HG03159 (cell line): ENCODE data around the gene FAAP100.

Source experiments
- ATAC-seq: cut with Tn5 transposase; IDR thresholded peaks from one replicate; pipeline ENCODE4 v1.9.1; 2021; ENCODE audit warnings: mild to moderate bottlenecking, moderate library complexity; ENCODE audit not compliant: unreplicated experiment

The FAAP100 gene

DNA sequence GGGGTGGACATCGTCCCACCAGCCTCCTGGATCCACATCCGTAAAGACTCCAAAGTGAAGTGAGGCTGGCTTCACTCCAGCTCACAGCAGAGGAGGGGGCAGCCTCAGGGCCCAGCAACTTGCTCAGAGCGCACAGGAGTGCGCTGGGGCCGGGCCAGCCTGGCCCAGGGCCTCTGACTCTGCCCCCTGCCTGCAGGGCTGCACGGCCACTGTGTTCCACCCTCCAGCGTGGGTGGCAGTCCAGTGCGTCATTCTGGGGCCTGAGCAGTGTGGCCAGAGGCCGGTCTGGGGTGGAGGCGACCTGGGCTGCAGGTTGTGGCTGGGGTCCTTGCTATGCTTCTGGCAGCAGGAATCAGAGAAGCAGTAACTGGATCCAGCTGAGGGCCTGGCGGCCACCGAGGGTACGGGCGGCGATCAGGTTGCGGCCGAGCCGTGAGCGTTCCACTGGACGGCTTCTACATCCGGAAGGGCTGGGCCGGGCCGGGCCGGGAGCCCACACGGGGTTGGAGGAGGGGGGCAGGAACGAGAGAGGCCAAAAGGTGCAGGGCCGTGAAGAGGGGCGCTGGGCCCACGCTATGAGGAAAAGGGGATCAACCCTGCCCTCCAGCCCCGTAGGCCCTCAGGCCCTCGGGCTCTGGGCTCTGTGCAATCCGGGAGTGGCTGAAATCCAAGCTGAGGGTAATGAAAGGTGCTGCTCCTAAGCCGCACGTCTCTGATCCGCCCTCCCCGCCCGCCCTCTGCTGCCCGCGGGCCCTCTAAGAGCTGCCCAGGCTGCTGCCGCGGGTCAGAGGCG, 24.4 kb downstream of the FAAP100 start, which contains the start of gene FSCN2:
FSCN2 (plus strand) TSS at position 787 of the 793 bp plus-strand sequence. CDS start 155 bp downstream, outside the sequence.
- no peak for ATAC-seq

DNA sequence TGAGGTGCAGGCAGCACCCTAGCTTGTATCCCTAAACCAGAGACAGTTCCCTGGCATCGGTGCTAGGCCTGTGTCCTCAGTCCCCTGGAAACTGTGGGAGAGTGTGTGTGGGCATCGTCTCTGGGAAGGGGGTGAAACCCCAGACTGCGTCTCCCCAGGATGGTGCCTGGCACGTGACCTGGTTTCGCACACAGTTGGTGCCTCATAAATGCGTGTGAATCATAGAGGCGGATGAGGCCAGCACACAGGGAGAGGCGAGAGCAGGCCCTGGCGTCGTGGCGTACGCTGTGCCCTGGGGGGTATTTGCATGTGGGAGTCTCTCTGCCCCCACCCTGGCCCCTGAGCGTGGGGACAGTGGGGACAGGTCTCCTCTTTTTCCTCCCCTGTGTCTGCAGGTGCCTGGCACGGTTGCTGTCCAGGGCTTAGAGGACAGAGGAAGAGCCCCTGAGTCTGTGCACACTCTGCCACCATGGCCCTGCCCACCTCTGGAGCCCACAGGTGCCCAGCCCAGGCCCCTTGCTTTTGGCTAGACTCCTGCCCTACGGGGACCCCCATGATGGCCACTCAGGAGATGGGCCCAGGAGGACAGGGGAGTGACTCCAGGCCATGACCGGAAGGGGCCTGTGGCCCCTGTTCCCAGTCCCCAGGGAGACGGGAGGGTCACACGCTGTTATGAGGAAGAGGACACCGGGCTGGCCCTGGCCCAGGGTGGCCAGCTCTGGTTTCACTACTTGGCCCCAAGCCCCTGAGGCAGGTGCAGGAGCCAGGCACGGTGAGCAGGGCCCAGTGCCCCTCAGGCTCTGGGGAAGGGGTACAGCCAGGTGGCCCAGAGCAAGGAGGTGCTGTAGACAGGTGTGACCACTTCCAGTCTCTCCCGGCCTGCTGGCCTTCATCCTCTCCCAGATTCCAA, 25.2 kb downstream of the FAAP100 start:
- ATAC-seq, result no peak

DNA sequence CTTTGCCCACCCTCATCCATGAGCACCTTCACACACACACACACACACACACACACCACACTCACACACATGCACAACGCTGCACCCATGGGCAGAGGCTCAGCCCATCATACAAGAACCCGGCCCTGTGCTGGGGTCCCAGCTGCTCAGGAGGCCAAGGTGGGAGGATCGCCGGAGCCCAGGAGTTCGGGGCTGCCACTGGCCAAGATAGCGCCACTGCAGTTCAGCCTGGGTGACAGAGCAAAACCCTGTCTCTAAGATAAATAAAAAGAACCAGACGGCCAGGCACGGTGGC, 27.3 kb downstream of the FAAP100 start:
- no peak for ATAC-seq

DNA sequence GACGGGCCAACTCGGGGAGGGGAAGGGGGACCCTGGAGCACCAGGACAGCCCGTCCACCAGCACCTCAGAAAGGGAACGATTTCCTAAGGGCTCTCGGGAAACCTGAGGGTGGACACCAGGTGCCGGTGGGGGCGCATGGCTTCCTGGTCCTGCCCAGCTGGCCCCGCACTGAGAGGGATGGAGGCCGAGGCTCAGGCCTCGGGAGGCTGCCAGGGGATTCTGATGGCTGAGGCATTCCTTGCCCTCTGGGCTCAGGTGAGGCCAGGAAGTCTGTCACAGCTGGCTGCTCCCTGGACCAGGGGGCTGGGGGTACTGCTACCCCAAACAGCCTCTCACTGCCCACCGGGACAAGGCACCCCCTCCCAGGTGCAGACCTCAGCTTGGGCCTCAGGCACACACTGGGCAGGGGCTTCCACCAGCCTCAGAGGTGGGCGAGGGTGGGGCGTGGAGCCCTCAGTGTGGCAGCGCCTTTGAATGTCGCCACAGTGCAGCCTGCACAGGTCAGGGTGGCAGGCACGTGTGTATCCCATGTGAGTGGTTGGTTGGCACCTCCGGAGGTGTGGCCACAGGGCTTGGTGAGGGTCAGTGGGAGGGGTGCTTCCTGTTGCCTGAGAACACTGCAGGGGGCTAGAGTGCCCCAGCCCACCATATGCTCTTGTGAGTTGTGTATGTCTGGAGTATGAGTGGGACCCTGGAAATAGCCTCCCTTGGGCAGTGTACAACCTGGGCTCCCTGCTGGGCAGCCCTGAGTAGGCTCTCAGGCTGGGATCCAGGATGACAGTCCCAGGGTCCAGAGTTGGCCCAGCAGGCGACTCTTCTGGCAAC, 27.9 kb downstream of the FAAP100 start:
- no peak for ATAC-seq

DNA sequence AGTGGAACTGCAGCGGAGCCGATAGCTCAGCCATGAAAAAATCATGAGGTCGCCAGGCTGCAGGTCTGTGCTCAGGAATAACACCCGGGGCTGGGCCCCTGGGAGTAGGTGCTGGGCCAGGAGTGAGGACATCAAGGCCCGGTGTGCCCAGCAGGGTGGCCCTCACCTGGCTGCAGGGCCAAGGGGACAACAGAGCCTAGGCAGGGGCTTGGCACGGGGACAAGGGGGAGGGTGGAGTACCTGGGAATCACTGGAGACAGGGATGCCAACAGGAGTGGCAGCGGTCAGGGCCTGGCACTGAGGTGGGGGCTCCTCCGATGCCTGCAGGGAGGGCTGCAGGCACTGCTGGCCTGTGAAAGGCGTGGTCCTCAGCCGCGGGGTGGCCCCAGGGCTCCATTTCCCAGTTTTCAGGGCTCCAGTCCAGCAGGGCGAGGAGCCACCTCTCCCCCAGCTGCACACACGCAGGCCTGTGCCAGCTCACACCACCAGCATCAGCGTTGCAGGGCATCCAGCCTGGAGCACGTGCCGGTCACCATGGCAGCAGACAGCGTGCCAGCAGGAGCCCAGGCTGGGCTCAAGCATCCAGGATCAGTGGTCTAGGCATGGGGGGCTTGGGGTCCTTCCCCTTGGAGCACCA, 28.6 kb downstream of the FAAP100 start:
- no peak for ATAC-seq

DNA sequence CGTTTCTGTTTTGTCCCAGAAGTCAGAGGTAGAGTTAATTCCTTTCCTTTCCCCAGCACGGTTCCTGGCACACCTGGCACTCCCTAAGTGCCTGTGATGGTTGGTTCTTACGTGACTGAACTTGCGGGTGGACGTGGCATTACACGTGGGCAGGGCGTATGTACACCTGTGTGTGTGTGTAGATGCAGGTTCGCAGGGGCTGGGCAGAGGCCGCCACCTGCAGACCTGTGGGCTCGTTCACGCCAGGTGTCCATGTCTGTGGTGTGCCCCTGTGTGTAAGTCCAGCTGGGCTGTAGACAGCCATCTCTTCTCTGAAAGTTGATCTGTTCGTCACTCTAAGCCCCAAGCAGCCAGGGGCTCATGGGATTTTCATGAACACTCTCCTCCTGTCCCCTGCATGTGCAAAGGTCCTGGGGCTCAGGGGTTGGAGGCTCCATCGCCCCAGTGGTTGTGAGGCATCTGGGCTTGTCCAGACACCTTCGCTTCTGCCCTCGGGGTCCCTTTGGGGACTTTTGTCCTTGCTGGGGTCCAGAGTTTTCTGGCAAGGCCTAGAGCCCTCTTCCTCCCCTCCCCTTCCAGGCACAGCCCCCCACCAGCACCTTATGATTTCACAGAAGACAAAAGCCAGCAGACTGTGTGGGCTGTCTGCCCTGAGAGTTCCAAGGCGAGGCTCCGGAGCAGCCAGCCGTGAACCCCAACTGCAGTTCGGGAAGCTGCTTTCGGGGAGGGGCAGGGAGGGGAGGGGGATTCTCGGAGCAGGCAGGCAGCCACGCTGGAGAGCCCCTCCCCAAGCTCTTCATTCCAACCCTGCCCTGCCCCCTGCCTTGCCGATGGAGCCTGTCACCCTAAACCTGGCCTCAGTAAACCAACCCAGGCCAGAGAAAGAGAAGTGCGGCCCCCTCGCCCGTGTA, 29.4 kb downstream of the FAAP100 start:
- ATAC-seq, result no peak

DNA sequence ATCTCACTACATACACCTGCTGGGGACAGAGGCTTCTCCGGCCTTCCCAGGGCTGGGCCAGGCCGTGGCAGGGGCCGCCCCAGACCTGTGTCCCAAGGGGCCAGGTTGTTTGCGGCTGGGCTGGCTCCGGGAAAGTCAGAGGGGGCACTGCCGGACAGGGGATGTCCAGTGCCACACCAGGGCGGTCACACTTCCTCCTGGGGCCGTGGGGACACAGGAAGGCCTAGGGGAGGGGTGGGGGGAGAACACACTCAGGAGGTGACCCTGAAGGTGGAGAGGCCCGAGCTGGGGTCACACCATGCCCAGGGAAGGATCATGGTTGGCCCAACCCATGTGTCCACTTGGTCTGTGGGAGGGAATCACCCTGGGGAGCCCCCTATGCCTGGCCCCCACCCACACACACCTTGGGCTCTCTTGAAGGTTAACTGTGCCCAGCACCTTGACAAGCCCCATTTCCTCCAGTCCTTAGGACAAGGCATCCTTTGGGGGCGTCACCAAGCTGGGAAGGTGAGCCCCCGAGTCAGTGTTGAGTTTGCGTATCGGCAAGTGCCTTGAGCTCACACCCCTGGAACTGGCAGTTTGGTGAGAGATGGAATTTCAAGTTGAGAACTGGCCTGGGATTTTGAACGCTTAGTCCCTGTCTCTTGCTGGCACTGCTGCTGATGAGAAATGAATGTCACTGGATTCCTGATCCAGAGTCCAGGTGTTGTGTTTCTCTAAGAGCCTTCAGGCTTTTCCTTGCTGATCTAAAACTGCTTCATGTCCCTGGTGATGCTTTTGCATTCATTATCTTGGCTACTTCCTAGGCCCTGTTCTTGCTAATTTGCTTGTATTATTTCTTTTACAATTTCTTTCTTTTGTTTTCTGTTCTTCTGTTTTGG, 31.9 kb downstream of the FAAP100 start:
- ATAC-seq, result no peak

DNA sequence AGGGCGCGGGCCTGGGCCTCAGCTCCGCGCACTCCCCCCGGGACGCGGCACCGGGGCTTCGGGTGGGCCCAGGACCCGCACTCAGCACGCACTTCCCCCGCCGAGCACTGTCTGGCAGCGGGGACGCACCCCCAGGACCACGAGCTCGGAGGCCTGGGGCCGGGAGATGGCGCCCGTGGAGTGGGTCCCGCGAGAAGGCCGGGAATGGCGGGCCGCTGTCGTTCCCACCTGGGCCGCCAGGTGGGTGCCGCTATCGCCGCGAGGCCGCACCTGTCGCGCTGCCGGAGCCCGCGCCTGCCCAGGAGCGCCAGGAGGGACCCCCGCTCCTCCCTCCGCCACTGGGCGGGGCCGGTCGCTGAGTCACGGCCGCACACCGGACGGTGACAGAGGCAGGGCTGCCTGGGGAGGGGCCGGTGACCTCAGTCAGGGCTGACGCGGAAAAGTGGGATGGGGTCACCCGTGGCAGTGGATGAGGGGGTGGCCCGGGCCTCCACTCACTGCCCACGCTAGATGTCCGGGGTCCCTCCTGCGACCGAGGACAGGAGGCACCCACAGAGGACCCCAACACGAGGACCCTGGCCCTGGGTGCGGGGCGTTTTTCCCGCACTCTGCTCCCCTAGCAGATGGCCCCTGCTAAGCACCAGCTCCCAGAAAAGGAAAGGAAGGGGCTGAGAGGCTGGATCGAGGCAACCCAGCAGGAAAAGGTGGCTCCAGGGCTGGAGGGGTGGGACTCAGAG, 32.7 kb downstream of the FAAP100 start:
- ATAC-seq, result no peak

DNA sequence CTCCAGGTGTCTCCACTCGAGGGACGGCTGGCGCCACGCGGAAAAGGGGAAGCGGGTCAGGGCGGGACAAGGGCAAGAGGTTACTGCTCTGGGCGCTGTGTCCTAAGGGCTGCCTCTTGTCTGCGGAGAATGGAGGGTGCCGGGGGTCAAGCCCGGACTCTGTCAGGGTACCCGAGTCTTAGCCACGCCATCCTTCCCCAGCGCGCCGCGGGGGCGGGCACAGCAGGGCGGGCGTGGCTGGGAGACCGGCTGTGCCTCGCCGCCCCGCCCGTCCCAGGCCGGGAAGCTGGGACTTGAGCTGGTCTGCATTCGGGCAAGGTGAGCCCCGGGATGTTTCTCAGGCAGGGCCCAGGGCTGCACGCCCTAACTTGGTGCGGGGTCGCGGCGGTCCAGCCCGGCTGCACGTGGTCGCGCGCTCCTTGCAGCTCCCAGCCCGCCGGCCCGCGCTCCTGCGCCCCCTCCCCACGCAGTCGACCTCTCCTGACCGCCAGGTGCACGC, 33.3 kb downstream of the FAAP100 start:
- ATAC-seq, result no peak

DNA sequence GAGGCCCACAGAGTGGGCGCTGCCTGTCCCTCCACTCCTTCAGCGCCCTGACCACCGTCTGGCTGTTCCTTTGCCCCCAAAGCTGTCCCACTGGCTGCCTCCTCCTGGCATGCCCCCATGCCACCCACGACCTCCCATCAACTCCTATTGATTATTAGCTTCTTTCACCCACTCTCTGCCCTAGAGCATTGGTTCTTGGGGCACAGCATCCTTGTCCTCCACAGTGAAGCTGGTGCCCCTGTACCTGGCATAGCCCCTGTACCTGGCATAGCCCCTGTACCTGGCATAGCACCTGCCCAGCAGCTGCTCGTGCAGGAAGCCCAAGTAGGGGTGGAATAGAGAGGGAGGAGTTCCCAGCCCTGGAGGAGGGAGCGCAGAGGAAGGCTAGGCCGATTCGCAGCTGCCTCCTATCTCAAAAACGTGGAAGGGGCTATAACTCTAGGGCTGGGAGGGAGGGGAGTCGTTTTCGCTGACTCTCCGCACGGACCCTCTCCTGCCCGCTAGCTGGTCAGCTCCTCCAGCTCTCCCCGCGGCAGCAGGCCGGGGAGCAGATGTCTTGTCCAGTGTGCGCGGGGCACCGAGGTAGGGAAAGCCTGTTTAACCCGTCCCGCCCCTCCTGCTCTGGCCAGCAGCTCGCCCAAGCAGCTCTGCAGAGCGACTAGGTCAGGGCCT, 33.9 kb downstream of the FAAP100 start:
- no peak for ATAC-seq

DNA sequence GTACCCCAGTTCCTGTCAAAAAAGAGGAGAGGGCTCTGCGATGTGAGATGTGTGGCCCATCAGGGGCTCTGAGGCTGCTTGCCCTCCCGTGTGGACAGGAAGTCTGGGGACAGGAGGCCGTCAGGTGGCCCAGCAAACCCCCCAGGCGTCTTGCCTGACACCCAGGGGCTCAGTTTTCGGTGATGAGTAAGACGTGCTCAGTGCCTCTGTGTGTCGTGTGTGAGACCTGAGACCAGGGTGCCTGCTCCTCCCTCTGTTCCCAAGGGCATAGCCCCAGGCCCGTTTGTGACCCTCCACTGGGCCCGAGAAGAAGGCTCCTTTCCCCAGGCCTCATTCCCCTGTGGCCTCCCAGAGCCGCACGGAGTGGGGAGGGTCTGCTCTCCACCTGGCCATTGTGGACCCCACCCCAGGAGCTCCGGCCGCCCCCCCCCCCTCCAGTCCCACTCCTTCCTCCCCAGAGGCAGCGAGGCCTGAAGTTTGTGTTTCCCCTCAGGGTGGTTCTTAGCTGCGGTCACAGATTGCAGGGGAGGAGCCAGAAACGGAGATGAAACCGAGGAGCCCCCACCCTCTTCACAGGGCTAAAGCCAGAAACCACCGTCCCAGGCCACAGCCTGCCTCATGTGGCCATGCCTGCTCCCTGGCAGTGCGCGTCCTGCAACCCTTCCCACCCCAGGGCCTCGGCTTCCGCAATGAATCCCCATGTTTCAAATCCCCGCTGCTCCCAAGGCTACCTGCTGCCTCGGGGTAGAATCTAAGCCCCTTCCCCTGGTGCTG, 34.6 kb downstream of the FAAP100 start:
- peak; percentile 41 for ATAC-seq

DNA sequence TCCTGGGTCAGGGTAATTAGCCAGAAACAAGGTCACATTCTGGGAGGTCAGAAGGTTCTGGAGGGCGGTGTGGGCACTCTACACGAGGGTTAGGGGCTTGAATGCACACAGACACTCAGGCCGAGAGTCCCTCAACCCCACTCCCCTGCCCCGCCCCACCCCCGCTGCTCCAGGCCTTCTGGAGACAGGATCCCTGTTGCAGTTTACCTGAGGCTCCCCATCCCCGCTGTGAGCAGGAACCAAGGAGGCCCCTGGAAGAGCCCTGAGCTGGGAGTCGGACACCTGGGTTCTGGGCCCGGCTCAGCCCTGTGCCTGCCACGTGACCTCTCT, 35.2 kb downstream of the FAAP100 start:
- no peak for ATAC-seq

DNA sequence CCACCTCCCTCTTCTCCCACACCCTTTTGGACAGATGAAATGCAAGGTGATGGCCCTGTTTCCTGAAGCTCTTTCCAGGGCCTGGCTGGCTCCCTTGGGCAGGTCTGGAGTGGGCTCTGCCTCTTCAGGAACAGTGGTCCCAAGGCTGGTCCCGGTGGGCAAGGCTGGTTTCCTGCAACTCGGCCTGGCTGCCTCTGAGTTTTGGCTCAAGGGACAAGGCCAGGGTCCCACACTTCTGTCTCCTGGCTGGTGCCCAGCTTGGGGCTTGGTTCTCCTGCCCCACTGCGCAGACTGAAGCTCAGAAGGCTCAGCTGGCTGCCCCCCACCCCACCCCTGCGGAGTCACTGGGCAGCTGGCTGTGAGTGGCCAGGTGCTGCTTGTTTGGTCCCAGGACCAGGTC, 35.7 kb downstream of the FAAP100 start:
- no peak for ATAC-seq

DNA sequence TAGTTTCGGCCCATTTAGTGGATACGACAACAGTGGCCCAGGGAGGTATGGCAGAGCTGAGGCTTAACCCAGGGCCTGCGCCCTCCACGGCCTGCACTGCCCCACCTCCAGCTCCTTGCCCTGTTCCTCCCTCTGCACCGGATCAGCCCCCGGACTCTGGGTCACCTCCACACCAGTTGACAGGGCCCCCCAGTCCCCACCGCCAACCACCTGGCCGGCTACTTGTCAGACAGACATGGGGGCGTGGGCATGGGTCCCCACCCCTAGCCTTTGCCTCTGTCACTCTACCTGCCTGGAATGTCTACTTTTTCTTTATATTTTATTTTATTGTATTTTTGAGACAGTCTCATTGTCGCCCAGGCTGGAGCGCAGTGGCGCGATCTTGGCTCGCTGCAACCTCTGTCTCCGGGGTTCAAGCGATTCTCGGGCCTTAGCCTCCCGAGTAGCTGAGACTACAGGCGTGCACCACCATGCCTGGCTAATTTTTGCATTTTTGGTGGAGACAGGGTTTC, 36.6 kb downstream of the FAAP100 start:
- ATAC-seq, result no peak

DNA sequence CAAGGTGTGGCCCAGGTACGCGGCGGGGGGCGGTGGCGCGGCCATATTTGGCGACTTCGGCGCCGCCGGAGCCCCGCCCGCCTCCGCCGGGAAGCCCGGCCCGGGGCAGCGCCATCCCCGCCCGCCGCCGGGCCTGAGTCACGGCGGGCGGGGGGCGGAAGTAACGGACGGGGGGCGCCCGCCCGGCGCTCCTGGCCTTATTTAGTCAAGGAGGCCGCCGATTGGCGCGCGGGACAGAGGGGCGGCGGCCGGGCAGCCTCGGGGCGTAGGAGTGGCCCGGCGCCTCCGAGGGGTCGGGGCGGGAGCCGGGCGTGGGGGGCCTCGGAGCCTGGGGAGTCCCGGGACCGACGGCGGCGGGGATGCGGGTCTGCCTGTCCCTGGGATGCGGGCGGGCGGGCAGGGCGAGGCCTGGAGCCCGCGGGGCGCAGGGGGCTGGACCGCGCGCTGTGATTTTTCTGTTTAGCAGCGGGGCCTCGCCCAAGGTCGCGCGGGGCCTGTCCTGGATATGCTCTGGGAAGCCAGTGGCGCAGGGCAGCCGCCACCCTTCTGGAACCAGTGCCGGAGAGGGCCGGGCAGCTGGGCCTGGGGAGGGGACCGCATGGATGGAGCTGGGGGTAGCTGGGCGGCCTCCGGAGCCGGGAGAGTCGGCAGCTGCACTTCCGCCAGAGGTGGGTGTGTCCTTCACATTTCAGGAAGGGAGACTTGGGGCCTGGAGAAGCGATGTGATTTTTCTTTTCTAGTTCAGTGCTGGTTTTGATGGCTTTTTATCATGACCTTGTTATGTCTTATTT, 37.2 kb downstream of the FAAP100 start:
- ATAC-seq, result no peak

DNA sequence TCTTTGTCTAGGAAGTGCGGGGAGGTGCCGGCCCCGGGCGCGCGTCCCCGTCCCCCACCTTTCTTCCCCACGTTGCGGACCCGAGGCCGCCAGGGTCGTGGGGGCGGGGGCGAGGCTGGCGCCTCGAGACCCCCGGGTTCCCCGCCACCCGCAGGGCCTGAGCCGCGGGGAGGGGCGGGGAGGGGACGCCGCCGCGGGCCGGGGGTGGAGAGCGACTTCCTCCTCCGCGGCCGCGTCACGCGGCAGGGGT, 37.7 kb downstream of the FAAP100 start:
- ATAC-seq, result no peak
